RKO (cell line): ENCODE measurements around the gene CCDC88C.

Experiments
- DNase-seq: peaks from one replicate; pipeline ENCODE4 v3.0.0-alpha.2; 2016; ENCODE audit warnings: low spot score

Gene CCDC88C

GRCh38 chr14:91310606-91311283 lies 106.9 kb downstream of the CCDC88C start:
- DNase-seq: no peak

DNA sequence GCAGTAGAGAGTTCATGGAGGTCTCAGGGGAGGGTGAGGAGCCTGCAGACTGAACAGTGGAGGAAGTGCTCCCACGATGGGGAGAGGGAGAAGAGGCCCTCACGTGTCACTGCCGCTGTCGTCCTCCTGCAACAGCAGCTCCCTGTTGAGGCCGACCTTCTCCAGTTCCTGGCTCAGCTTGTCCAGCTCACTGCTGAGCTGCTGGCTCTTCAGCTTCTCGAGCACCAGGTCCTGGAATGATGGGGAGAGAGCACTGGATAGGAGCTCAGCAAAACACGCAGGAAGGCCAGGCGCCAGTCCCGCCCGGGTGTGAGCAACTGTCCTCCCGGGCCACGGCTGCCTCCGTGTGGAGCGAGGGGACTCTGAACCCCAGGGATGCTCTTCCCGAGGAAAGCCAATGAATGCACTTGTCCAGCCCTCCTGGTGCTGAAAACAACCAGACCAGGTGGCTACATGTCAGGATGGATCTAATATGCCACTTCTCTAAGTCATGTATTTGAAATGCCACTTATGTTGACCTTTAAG lies 107.8 kb downstream of the CCDC88C start:
- no peak for DNase-seq

DNA sequence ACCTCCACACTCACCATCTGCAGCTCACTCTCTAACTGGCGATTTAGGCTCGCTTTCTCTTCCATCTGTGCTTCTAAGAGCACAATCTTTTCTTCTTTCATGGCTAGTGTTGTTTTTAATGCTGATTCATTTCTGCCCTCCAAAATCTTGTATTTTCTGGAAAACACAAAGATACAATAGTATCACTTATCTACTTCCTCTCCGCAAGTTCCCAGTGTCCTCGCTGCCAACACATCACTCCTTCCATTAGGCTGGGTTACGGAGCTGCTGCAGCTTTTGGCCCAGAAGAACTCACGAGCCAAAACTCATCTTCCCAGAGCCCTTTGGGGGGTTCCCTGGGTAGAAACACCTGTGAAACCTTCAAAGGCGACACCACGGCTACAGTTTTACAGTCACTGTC lies 109.3 kb downstream of the CCDC88C start:
- DNase-seq: no peak

DNA sequence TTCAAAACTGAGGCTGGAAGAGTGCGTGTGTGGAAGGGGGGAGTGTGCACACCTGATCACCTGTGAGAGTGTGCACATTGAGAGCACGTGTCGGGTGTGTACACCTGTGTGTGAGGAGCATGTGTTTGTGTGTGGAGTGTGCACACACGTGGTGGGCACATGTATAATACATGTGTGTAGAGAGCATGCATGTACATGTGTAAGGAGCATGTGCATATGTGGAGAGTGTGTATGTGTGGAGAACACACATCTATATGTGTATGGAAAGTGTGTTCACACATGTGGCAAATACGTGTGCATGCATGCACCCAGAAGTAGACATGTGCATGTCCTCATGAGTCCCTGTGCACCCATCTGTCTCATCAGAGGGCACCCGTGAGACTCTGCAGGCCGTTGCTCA lies 110.0 kb downstream of the CCDC88C start:
- DNase-seq: no peak

GRCh38 chr14:91307046-91307445 lies 110.6 kb downstream of the CCDC88C start:
- no peak for DNase-seq

GRCh38 chr14:91306547-91306946 lies 111.1 kb downstream of the CCDC88C start:
- DNase-seq: no peak

GRCh38 chr14:91305650-91306431 lies 111.8 kb downstream of the CCDC88C start:
- no peak for DNase-seq

- no peak for DNase-seq
Observed at GRCh38 chr14:91303924-91304229, 113.7 kb downstream of the CCDC88C start.

GRCh38 chr14:91303091-91303923 lies 114.3 kb downstream of the CCDC88C start:
- peak; percentile 12 for DNase-seq

DNA sequence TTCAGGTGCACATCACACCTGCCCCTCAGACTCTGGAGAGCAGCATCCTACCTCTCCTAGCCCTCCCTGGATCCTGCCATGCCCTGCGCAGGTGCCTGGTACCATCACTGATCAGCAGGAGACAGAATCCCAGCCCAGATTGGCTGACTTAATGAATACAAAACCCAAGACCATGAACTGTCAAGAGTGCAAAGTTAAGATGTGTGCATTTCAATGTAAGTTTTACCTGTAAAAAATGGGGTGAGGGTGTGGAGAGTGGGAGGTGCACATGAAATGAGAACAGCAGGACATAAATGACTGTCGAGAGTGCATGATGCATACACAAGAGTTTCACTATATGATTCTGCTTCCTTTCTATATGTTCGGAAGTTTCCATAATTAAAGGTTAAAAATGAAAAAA lies 115.2 kb downstream of the CCDC88C start:
- DNase-seq: no peak

DNA sequence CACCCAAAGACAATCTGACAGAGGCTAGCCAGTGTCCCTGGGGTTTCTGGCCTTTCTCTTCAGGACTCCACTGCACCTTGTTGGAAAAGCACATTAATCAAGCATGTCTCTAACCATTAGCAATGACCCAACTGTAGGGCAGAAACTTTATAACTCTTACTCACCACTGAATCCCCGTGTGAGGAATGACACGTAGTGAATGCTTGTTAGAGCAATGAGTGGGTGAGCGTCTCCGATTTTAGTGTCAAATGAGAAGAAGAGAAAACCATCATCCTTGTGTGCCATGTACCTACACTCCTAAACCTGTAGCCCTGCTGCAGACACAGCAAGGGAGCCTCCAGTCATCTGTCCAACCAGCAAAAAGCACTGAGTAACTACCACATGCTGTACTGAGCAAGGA lies 116.7 kb downstream of the CCDC88C start:
- no peak for DNase-seq

GRCh38 chr14:91300283-91300895 lies 117.2 kb downstream of the CCDC88C start:
- DNase-seq: no peak

- no peak for DNase-seq
Observed at GRCh38 chr14:91299121-91300115, 118.2 kb downstream of the CCDC88C start.

GRCh38 chr14:91298576-91298975 lies 119.0 kb downstream of the CCDC88C start:
- no peak for DNase-seq

DNA sequence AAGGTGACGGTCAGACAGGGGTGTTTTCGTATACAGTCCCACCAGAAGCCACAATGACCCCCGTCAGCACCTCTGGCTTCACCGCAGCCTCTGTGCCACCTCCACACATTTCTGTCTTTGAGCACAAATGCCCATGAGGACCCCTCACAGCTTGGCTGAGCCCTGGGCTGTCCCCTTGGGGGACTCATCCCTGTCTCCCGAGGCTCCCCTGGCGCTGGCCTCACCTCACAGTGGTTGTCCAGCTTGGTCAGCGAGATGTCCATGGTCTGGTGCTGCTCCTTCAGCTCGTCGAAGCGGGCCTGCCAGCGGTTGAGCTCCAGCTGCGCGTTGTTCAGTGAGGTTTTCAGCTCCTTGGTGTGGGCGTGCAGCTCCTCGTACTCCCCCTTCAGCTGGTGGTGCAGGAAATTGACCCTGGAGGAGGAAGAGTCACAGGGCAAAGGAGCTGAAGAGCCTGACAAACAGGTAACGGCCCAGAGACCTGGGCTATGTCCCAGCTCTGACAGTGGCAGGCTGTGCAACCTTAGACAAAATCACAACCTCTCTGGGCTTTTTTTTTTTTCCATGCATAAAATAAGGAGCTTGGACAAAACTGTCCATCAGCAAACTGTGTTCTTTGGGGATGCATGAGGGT lies 120.4 kb downstream of the CCDC88C start:
- DNase-seq: no peak

GRCh38 chr14:91295851-91296796 lies 121.5 kb downstream of the CCDC88C start:
- DNase-seq: no peak

DNA sequence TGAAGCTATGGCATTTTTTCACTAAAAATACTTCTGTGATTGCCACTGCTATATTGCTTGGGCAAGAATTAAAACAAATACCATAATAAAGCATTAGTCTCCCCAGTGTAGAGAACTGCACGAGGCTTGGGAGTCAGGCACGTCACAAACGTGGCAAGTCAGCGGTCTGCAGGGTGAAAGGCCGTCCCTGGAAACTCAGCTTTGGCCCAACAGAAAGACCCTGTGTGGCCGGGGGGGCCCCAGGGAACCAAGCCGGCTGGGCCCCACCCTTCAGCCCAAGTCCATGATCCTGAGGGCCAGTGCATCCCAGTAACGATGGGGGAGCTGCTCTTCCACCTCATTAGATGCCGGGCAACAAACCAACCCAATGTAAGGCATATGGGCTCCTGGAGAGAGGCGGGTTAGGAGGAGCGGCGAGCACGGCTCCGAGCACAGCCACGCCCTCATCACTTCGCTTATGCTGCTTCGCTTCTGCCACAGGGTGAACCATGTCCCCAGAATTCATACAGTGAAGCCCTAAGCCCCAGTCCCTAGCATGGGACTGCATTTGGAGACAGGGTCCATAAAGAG lies 122.3 kb downstream of the CCDC88C start:
- DNase-seq: no peak

GRCh38 chr14:91294153-91294552 lies 123.5 kb downstream of the CCDC88C start:
- no peak for DNase-seq

- no peak for DNase-seq
Observed at GRCh38 chr14:91293281-91293680, 124.3 kb downstream of the CCDC88C start.
